DOHH2 (cell line): Measurements from ENCODE around the gene FLYWCH1.

ENCODE experiments used
- CTCF ChIP-seq: fragments of 200-600 bp; sonication (generic); IDR thresholded peaks from one replicate; pipeline ENCODE4 v1.5.1; 2014; ENCODE audit warnings: antibody characterized with exemption, mild to moderate bottlenecking, low read depth, low read length; ENCODE audit not compliant: poor library complexity, severe bottlenecking
- EZH2phosphoT487 ChIP-seq: fragments of 200-600 bp; sonication (generic); IDR thresholded peaks from 2 replicates; pipeline ENCODE4 v1.6.1; 2017; ENCODE audit warnings: borderline replicate concordance, mild to moderate bottlenecking, antibody characterized with exemption, low read length, moderate library complexity, mixed read lengths

DNA sequence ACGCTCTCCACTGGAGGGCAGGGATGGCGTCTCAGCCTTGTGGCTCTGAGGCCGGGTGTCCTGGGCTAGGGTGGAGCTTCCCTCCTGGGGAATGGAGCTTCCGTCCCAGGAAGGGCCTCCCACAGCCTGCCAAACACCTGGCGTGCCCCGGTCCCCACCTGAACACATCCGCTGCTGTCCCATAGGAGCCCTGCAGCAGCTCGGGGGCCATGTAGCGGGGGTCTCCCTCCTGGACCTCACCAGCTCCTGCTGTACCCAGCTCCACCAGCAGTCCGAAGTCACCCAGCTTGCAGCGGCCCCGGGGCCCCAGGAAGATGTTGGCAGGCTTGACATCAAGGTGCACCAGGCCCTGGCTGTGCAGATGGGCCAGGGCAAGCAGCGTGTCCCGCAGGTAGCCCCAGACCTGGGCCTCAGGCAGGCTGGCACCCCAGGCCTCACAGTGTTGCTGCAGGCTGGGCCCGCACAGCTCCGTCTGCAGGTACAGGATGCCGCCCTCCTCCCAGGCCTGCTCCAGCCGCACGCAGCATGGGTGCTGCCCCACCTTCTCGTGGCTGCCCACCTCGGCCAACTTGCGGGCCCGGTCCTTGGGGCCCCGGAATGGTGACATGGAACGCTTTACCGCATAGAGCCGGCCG is 63.5 kb downstream of the FLYWCH1 start:
- TF ChIP-seq CTCF (no peak), EZH2phosphoT487 (no peak)
